ENCODE data around the gene FSTL5. TPM values are rescaled to one million over a fixed set of nuclear protein-coding genes. Genes with fewer than 3 reads are reported as not detected.
A peak's percentile ranks its signal among the peaks of the same experiment; 100 is the strongest.

The FSTL5 gene
- total and polyA plus RNA-seq, 2 of the 8 experiments (the other 6 are each of a cell fraction or from before 2014, with no cell fraction given), result 0.09 to 0.32 TPM

DNA sequence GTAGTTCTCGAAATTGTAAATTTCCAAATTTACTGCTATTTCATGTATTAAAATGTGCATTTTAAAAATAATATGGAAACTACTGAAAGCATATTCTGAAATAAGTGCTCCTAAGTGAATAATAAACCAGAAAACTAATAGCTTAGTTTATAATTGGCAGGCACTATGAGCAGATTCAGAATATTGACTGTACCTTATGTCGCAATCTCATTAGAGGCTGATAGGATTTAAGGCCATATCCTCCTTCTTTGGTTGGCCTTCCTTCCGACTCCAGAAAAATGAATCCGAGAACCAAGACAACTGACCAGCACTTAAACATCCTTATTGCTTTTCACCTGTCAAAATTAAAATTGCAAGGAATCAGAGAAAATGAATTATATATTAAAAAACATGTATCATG is 52.7 kb downstream of the FSTL5 start:
- no peaks in the 10 kb centered on the region for H3K36me3 ChIP-seq (ENCODE audit: control insufficient read depth in 2 of 4, insufficient read depth in 4 of 4, low read length in 3 of 4)
- no peak for FAIRE-seq
- H4K20me1 ChIP-seq (replicated peaks in 1 of 2; ENCODE audit: control insufficient read depth in 1 of 2, insufficient read depth in 2 of 2, low read length in 2 of 2), result no peaks in the 10 kb centered on the region
- H2BK20ac ChIP-seq (ENCODE audit: low read length), result no peak overlapping the region
- no peaks in the 10 kb centered on the region for H3K27me3 ChIP-seq (replicated peaks in 1 of 4; ENCODE audit: control insufficient read depth in 3 of 4, extremely low read depth in 1 of 4, insufficient read depth in 3 of 4, low read length in 3 of 4)
- WGBS, 2 experiments (ENCODE audit: extremely low coverage in 1 of 2, insufficient coverage in 1 of 2, insufficient read length in 1 of 2, insufficient replicate concordance in 2 of 2, low coverage in 1 of 2, low lambda C conversion rate in 2 of 2, missing lambda C conversion rate in 1 of 2), result 96% methylated on average over 4 of the region's 4 CpGs; no CpG with 5 or more reads in 1 of the 2 experiments
- no peak overlapping the region for H3K4ac ChIP-seq (replicated peaks; ENCODE audit: insufficient read length, low read depth, low read length)
- H2BK120ac ChIP-seq (replicated peaks; ENCODE audit: low read depth, low read length), result no peak overlapping the region
- H3K4me3 ChIP-seq (ENCODE audit: extremely low read depth in 1 of 4, insufficient read depth in 2 of 4, low read depth in 3 of 4, low read length in 4 of 4), result no peak overlapping the region
- H3K79me1 ChIP-seq (ENCODE audit: low read depth, low read length), result no peaks in the 10 kb centered on the region
- no peak overlapping the region for H3K14ac ChIP-seq (ENCODE audit: insufficient read length)
- no peak overlapping the region for H4K91ac ChIP-seq (replicated peaks; ENCODE audit: insufficient read length, low read length)
- POLR2A ChIA-PET (ENCODE audit: partially characterized antibody), result no interaction called here
- H3K9me3 ChIP-seq (ENCODE audit: insufficient read depth in 2 of 2, low read depth in 1 of 2, low read length in 1 of 2), result no peaks in the 10 kb centered on the region
- H2BK12ac ChIP-seq (ENCODE audit: low read depth, low read length), result no peak overlapping the region
- H3K18ac ChIP-seq (ENCODE audit: extremely low read depth, low read length), result no peak overlapping the region
- H3K23me2 ChIP-seq (ENCODE audit: low read depth, low read length), result no peaks in the 10 kb centered on the region
- no peak overlapping the region for H2AK5ac ChIP-seq (ENCODE audit: low read depth, low read length)
- no peak for TF ChIP-seq POU5F1 (IDR thresholded peaks at IDR 0.05; ENCODE audit: low read depth, low read length)
- no peak for TF ChIP-seq FOSL1 (IDR thresholded peaks at IDR 0.05; ENCODE audit: insufficient read depth, low read depth, low read length)
- peak; percentile 79; the same call in 1 of the 2 replicates for TF ChIP-seq CEBPB (IDR thresholded peaks at IDR 0.05; ENCODE audit: low read depth, low read length)
- TF ChIP-seq RXRA (IDR thresholded peaks at IDR 0.05; ENCODE audit: insufficient read depth, low read depth, low read length), result no peak
- H3K9ac ChIP-seq (replicated peaks in 1 of 4; ENCODE audit: extremely low read depth in 1 of 4, low read depth in 3 of 4, low read length in 3 of 4), result no peak overlapping the region
- CTCF ChIA-PET (ENCODE audit: partially characterized antibody), result no interaction called here
- no peak overlapping the region for H3K56ac ChIP-seq (replicated peaks; ENCODE audit: insufficient read length, low read depth, low read length)
- H4K8ac ChIP-seq (ENCODE audit: extremely low read depth, insufficient read depth, low read length), result no peak overlapping the region
- no peak overlapping the region for H3K23ac ChIP-seq (ENCODE audit: insufficient read length)
- no peak overlapping the region for H4K5ac ChIP-seq (ENCODE audit: insufficient read length, low read depth, low read length)
- H3K4me2 ChIP-seq (ENCODE audit: insufficient read depth in 1 of 2, low read depth in 2 of 2, low read length in 2 of 2), result no peak overlapping the region
- no peak overlapping the region for H2BK15ac ChIP-seq (ENCODE audit: low read length)
- no peak overlapping the region for H2BK5ac ChIP-seq (ENCODE audit: low read depth, low read length)
- H3K27ac ChIP-seq (ENCODE audit: low read depth, low read length), result no peak overlapping the region
- H2AFZ ChIP-seq (ENCODE audit: low read length), result no peak overlapping the region
- no peak for DNase-seq (ENCODE audit: low read depth in 1 of 2, low spot score in 2 of 2)
- H3K4me1 ChIP-seq (replicated peaks in 1 of 4; ENCODE audit: control insufficient read depth in 3 of 4, insufficient read depth in 4 of 4, low read length in 3 of 4), result peaks cover under 1 to 19% (median 7%) of the 10 kb centered on the region in 4 experiments; a peak in 4 of 7 replicates
- no peaks in the 10 kb centered on the region for H3K79me2 ChIP-seq (ENCODE audit: control insufficient read depth in 1 of 2, insufficient read depth in 2 of 2, low read length in 2 of 2)

Data from H1 (cell line).